Measurements from ENCODE around the gene STK10. TPM values are rescaled to one million over a fixed set of nuclear protein-coding genes. Genes with fewer than 3 reads are reported as not detected.

STK10 gene
- total and polyA plus RNA-seq, 12 donors: 5.6 to 22.3 (median 9.9) TPM

GRCh38 chr5:172098883-172099282 is 89.1 kb downstream of the STK10 start:
- Histone ChIP-seq H3K27me3 (no peaks in the 10 kb centered on the region), H3K4me3 (no peak overlapping the region), H3K9me3 (no peaks in the 10 kb centered on the region), H3K4me1 (peaks cover 11 to 41% (median 19%) of the 10 kb centered on the region in 9 donors), H3K27ac (no peak overlapping the region), H3K36me3 (peaks cover 0 to 92% (median 8%) of the 10 kb centered on the region in 9 donors)
- DNase-seq (no peak), ATAC-seq (no peak)
- 95 to 100% methylated on average over 4 of the region's 4 CpGs for WGBS, 2 donors
- intact Hi-C loops (cut with DNase I): no loop called here
- no peak for TF ChIP-seq CTCF (IDR thresholded peaks at IDR 0.05)

- Histone ChIP-seq H3K27ac (no peak overlapping the region), H3K9me3 (no peaks in the 10 kb centered on the region), H3K36me3 (peaks cover 0 to 92% (median 10%) of the 10 kb centered on the region in 9 donors), H3K4me1 (peaks cover 7 to 38% (median 12%) of the 10 kb centered on the region in 9 donors), H3K27me3 (no peaks in the 10 kb centered on the region), H3K4me3 (no peak overlapping the region)
- 78 to 79% methylated on average over 6 of the region's 6 CpGs for WGBS, 2 donors
- DNase-seq (no peak), ATAC-seq (no peak)
- no peak for TF ChIP-seq CTCF (IDR thresholded peaks at IDR 0.05)
- intact Hi-C loops (cut with DNase I): no loop called here
Measured at GRCh38 chr5:172098046-172098445, 90.0 kb downstream of the STK10 start.

- H3K9me3 ChIP-seq: no peaks in the 10 kb centered on the region
- no peak for TF ChIP-seq CTCF (IDR thresholded peaks at IDR 0.05)
- intact Hi-C loops (cut with DNase I): no loop called here
- no peak for DNase-seq
- peaks cover 2 to 31% (median 5%) of the 10 kb centered on the region in 9 donors for H3K4me1 ChIP-seq
- H3K36me3 ChIP-seq: peaks cover 0 to 92% (median 10%) of the 10 kb centered on the region in 9 donors
- H3K27ac ChIP-seq: no peak overlapping the region
- WGBS, 2 donors: 71 to 74% methylated on average over 14 of the region's 14 CpGs
- no peak overlapping the region for H3K4me3 ChIP-seq
- H3K27me3 ChIP-seq: no peaks in the 10 kb centered on the region
- ATAC-seq: no peak
Measured at GRCh38 chr5:172097356-172097755, 90.7 kb downstream of the STK10 start.

GRCh38 chr5:172096207-172096940 is 91.7 kb downstream of the STK10 start:
- H3K27me3 ChIP-seq: no peaks in the 10 kb centered on the region
- peaks cover 0 to 92% (median 10%) of the 10 kb centered on the region in 9 donors for H3K36me3 ChIP-seq
- no peak overlapping the region for H3K27ac ChIP-seq
- no peak for TF ChIP-seq CTCF (IDR thresholded peaks at IDR 0.05)
- DNase-seq: no peak
- H3K4me1 ChIP-seq: peaks cover 0 to 27% (median 5%) of the 10 kb centered on the region in 9 donors
- no peaks in the 10 kb centered on the region for H3K9me3 ChIP-seq
- no peak for ATAC-seq
- intact Hi-C loops (cut with DNase I): no loop called here
- no peak overlapping the region for H3K4me3 ChIP-seq
- WGBS, 2 donors: 83 to 86% methylated on average over 21 of the region's 21 CpGs

Data from heart right ventricle (tissue), 16 donors.